Activated T-cell treated with anti-CD3 and anti-CD28 coated beads, Interleukin-2, amount 50 U/mL, for 4 hours (primary cell): Measurements from ENCODE around the gene IARS2. TPM values are rescaled to one million over a fixed set of nuclear protein-coding genes. Genes with fewer than 3 reads are reported as not detected.
"Not testable (repeated sequence)": the region's sequence is repeated elsewhere in the genome, so short reads cannot be mapped to it uniquely, and the experiment has no call there.

ENCODE experiments used
- ATAC-seq, 2 donors: fragments of 200-7000 bp; cut with Tn5 transposase; one replicate each; pipeline ENCODE4 v1.10.0; 2021
- DNase-seq: peaks from one replicate; pipeline ENCODE4 v3.0.0-alpha.2; 2020
- H3K27me3 Mint-ChIP-seq: one replicate; pipeline ENCODE4 v1.8.0; 2021; ENCODE audit warnings: low read depth, mixed read lengths
- H3K36me3 Mint-ChIP-seq: one replicate; pipeline ENCODE4 v1.8.0; 2022; ENCODE audit warnings: mixed read lengths; ENCODE audit not compliant: insufficient read depth
- H3K4me1 Mint-ChIP-seq: one replicate; pipeline ENCODE4 v1.8.0; 2021; ENCODE audit warnings: low read depth, mixed read lengths
- H3K4me3 Mint-ChIP-seq: one replicate; pipeline ENCODE4 v1.8.0; 2021; ENCODE audit warnings: mild to moderate bottlenecking, moderate library complexity, mixed read lengths
- H3K9me3 Mint-ChIP-seq: one replicate; pipeline ENCODE4 v1.8.0; 2021; ENCODE audit warnings: mixed read lengths
- total RNA-seq, 3 donors: library from RNA; stranded (reverse); gene quantifications; one replicate each; pipeline ENCODE4 v1.2.1, GENCODE V29; 2021

The IARS2 gene
- total RNA-seq, 3 donors from 2014 or later: 60.6 to 65.7 (median 63.0) TPM

GRCh38 chr1:220129479-220130210 lies 35.7 kb downstream of the IARS2 start:
- DNase-seq (no peak), ATAC-seq (peak in 1 of 2 donors; percentile 23)
- Mint-ChIP-seq H3K4me1 (peaks cover 2% of the 10 kb centered on the region), H3K9me3 (peaks cover 5% of the 10 kb centered on the region), H3K4me3 (no peak overlapping the region), H3K36me3 (peaks cover 48% of the 10 kb centered on the region), H3K27me3 (no peaks in the 10 kb centered on the region)

DNA sequence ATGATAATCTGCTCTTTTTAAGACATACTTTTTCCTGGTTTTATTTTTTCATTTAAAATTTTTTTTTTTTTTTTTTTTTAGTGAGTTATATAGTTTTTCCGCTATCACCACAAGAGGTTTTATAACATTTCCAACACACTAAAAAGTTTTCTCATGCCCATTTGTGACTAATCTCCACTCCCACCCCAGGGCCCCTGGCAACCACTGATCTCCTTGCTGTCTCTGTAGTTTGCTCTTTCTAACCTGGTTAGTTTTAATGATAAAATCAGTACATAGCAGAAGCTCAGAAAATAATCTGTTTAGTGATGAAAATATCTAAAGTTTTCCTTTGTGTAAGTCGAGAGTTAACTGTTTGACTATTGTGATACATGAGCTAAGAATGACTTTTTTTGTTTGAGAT lies 41.8 kb downstream of the IARS2 start:
- Mint-ChIP-seq H3K36me3 (peaks cover 34% of the 10 kb centered on the region), H3K4me1 (peaks cover 10% of the 10 kb centered on the region), H3K4me3 (no peak overlapping the region), H3K27me3 (no peaks in the 10 kb centered on the region), H3K9me3 (no peaks in the 10 kb centered on the region)
- DNase-seq (no peak), ATAC-seq (no peak)

DNA sequence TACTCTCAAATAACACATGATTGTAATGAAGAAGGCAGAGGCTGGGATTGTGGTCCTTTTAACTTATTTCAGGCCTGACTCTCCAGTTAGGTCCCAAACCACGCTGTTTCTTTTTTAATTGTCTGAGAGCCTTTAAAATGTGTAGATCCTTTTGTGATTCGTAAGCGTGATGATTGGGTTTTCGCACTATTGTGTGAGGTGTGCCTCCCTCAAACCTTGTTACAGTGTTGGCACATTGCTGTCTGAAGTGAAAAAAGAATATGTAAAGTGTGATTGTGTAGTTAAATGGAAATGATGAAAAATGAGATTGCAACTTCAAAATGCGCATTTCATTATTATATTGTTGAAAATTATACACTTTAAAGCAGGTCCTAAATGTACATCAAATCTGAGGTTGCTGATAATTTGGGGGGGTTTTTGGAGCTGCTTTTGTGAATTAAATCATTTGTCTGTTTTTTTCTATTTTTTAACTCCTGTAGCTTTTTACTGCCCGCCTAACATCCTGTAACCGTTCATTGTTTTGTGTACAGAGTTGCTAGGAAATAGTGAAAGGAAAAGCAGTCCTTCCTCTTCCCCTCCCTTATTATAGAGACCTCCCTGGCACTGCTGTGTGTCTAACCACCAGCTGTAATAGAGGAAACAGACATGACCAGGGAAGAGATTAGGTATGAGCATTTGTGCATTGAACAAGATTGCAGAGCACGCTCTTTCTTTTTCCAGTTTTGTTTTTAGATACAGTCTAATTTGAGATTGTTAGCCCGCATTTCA lies 43.3 kb downstream of the IARS2 start:
- H3K27me3 Mint-ChIP-seq: no peaks in the 10 kb centered on the region
- peaks cover 10% of the 10 kb centered on the region for H3K4me1 Mint-ChIP-seq
- H3K36me3 Mint-ChIP-seq: peaks cover 41% of the 10 kb centered on the region
- no peak for DNase-seq
- H3K4me3 Mint-ChIP-seq: no peak overlapping the region
- H3K9me3 Mint-ChIP-seq: no peaks in the 10 kb centered on the region
- ATAC-seq: no peak

- Mint-ChIP-seq H3K4me3 (no peak overlapping the region), H3K36me3 (peaks cover 28% of the 10 kb centered on the region), H3K4me1 (peaks cover 10% of the 10 kb centered on the region), H3K27me3 (no peaks in the 10 kb centered on the region), H3K9me3 (no peaks in the 10 kb centered on the region)
- no peak for ATAC-seq
- DNase-seq: no peak
Observed at GRCh38 chr1:220139966-220140365, 46.0 kb downstream of the IARS2 start.

DNA sequence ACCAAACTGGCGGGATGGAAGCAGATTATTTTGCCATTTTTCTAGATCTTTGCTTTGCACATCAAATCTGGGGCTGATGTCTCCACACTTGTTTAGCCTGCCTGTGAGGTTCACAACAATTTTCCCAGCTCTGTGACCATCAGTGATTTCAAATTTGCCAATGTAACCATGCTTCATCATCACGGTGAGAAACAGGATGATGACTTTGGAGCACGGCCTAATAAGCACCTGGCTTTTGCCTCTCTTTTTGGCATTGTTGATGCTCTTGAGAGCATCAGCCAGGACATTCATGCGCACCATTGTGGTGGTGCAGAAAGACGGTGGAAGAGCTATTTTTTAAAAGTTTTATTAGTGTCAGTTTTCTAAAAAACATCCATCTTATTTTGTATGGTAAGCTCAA lies 50.1 kb downstream of the IARS2 start:
- Mint-ChIP-seq H3K27me3 (no peaks in the 10 kb centered on the region), H3K4me3 (no peak overlapping the region), H3K36me3 (peaks cover 40% of the 10 kb centered on the region), H3K9me3 (no peaks in the 10 kb centered on the region), H3K4me1 (no peaks in the 10 kb centered on the region)
- ATAC-seq (no peak), DNase-seq (no peak)

DNA sequence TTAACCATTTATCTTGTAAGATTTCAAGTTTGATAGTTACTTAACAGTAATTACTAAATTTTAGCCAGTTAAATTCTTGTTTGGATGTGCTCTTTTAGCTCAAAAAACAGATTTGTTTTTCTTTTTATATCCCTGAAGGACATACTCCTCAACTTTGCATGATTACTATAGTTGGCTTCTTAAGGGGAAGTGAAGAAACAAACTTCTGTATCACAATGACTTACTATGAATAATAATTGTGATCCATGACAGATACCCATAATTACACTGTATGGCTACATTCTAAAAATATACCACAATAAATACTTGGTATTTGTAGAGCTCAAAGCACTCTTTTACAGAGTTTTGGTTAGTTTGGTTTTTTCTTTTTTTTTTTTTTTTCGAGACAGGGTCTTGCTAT lies 55.8 kb downstream of the IARS2 start:
- ATAC-seq (no peak), DNase-seq (no peak)
- Mint-ChIP-seq H3K9me3 (no peaks in the 10 kb centered on the region), H3K27me3 (no peaks in the 10 kb centered on the region), H3K36me3 (peaks cover 37% of the 10 kb centered on the region), H3K4me1 (no peaks in the 10 kb centered on the region), H3K4me3 (no peak overlapping the region)

GRCh38 chr1:220151454-220151853 lies 57.5 kb downstream of the IARS2 start:
- no peaks in the 10 kb centered on the region for H3K9me3 Mint-ChIP-seq
- no peak overlapping the region for H3K4me3 Mint-ChIP-seq
- H3K4me1 Mint-ChIP-seq: peaks cover 3% of the 10 kb centered on the region
- ATAC-seq: no peak
- DNase-seq: no peak
- peaks cover 25% of the 10 kb centered on the region for H3K36me3 Mint-ChIP-seq
- H3K27me3 Mint-ChIP-seq: no peaks in the 10 kb centered on the region

DNA sequence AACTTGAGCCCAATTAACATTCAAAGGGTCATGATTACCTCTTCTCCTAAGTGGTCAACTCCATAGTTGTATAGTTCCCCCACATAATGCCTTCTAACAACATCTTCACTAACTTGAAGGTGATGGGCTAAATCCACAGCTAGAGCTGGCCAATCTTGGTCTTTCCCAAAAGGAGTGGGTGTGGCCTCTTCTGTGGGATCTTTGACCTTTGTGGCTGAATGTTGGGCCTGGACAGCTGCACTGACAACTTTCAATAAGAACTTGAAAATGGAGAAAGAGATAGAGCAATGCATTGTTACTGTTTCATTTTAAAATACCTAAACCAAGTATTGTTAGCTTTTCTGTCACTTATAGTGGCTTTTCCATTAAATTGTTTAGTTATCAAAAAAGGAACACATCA lies 59.2 kb downstream of the IARS2 start:
- ATAC-seq: no peak
- Mint-ChIP-seq H3K27me3 (no peaks in the 10 kb centered on the region), H3K4me3 (no peak overlapping the region), H3K9me3 (no peaks in the 10 kb centered on the region), H3K4me1 (peaks cover 15% of the 10 kb centered on the region), H3K36me3 (peaks cover 30% of the 10 kb centered on the region)
- no peak for DNase-seq

DNA sequence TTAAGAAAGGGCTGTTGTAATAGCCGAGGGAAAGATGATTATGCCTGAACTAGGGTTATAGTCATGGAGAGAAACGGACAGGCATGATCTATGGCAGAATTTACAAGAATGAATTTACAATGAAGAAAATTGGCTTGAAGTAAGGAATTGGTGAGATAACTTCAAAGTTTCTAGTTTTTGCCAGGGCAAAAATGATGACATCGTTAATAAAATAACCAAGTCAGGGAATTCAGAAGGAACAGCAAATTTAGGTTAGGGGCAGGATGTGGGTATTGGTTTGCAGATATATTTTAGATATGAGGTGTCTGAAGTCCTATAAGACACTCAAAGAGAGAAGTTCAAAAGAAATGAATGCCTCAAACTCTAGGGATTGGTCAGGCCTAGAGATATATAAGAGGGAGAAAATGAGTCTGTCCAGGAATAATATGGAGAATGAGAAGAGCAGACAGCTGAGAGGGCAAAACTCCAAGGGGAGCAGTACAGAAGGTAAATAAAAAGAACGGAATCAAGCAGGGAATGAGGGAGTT lies 62.8 kb downstream of the IARS2 start:
- Mint-ChIP-seq H3K9me3 (no peaks in the 10 kb centered on the region), H3K4me1 (peaks cover 21% of the 10 kb centered on the region), H3K4me3 (no peak overlapping the region), H3K36me3 (peaks cover 42% of the 10 kb centered on the region), H3K27me3 (no peaks in the 10 kb centered on the region)
- no peak for DNase-seq
- ATAC-seq: no peak

DNA sequence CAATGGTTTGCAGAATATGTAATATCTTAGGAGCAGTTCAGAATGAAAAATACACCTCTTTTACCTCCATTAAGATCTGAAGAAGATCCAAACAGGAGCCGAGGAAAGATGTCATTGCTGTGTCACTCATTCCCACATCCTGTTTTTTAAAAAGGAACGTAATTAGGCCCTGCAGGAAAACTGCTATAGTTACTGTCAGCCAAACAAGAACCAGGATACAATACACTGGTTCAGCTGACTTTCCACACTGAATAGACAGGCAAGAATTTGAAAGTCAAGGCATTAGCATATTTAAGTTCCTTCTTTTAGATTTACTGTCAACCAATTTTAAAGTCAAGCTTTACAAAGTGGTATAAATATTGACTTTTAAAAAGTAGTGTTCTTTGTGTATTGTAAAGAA lies 63.8 kb downstream of the IARS2 start:
- ATAC-seq (no peak), DNase-seq (no peak)
- no peaks in the 10 kb centered on the region for H3K27me3 Mint-ChIP-seq
- H3K4me1 Mint-ChIP-seq: peaks cover 21% of the 10 kb centered on the region
- H3K4me3 Mint-ChIP-seq: no peak overlapping the region
- H3K36me3 Mint-ChIP-seq: peaks cover 42% of the 10 kb centered on the region
- no peaks in the 10 kb centered on the region for H3K9me3 Mint-ChIP-seq

GRCh38 chr1:220158530-220158929 lies 64.6 kb downstream of the IARS2 start:
- not testable (repeated sequence) for H3K9me3 Mint-ChIP-seq, H3K4me3 Mint-ChIP-seq, H3K27me3 Mint-ChIP-seq, DNase-seq, ATAC-seq
- H3K4me1 Mint-ChIP-seq: peaks cover 21% of the 10 kb centered on the region
- peaks cover 39% of the 10 kb centered on the region for H3K36me3 Mint-ChIP-seq

DNA sequence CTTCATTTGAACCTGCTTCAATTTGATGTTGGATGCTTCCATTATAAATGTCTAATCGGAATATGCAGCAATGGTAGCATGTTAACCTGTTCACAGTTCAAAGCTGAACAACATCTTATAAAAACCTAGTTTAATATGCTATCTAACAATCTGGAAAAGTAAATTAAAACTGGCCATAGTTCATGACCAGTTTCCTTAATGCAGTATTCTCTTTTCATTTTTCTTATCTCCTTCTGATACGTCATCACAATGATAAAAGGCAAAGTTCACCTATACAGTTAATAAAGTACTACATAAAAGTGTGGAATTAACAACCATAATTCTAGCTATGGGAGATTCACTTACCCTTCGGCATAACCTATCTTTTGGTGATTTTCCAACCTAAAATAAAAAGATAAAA lies 65.1 kb downstream of the IARS2 start:
- Mint-ChIP-seq H3K4me3 (no peak overlapping the region), H3K27me3 (no peaks in the 10 kb centered on the region), H3K9me3 (no peaks in the 10 kb centered on the region), H3K36me3 (peaks cover 38% of the 10 kb centered on the region), H3K4me1 (peaks cover 21% of the 10 kb centered on the region)
- no peak for ATAC-seq
- DNase-seq: no peak

GRCh38 chr1:220160027-220160426 lies 66.1 kb downstream of the IARS2 start:
- ATAC-seq (no peak), DNase-seq (no peak)
- Mint-ChIP-seq H3K9me3 (no peaks in the 10 kb centered on the region), H3K36me3 (peaks cover 37% of the 10 kb centered on the region), H3K27me3 (no peaks in the 10 kb centered on the region), H3K4me3 (no peak overlapping the region), H3K4me1 (peaks cover 21% of the 10 kb centered on the region)

GRCh38 chr1:220164116-220164515 lies 70.2 kb downstream of the IARS2 start:
- no peaks in the 10 kb centered on the region for H3K27me3 Mint-ChIP-seq
- H3K4me3 Mint-ChIP-seq: no peak overlapping the region
- peaks cover 2% of the 10 kb centered on the region for H3K4me1 Mint-ChIP-seq
- no peak for DNase-seq
- H3K9me3 Mint-ChIP-seq: no peaks in the 10 kb centered on the region
- H3K36me3 Mint-ChIP-seq: peaks cover 43% of the 10 kb centered on the region
- ATAC-seq: no peak

GRCh38 chr1:220164517-220164916 lies 70.6 kb downstream of the IARS2 start:
- H3K9me3 Mint-ChIP-seq: no peaks in the 10 kb centered on the region
- ATAC-seq (no peak), DNase-seq (no peak)
- H3K4me1 Mint-ChIP-seq: peaks cover 2% of the 10 kb centered on the region
- H3K27me3 Mint-ChIP-seq: no peaks in the 10 kb centered on the region
- peaks cover 46% of the 10 kb centered on the region for H3K36me3 Mint-ChIP-seq
- no peak overlapping the region for H3K4me3 Mint-ChIP-seq
